ENCODE data around the gene RSPRY1. TPM values are rescaled to one million over a fixed set of nuclear protein-coding genes. Genes with fewer than 3 reads are reported as not detected.
A peak's percentile ranks its signal among the peaks of the same experiment; 100 is the strongest.

RSPRY1 gene
- total and polyA plus RNA-seq, 2 donors from 2014 or later, result 14.4 to 32.2 TPM

DNA sequence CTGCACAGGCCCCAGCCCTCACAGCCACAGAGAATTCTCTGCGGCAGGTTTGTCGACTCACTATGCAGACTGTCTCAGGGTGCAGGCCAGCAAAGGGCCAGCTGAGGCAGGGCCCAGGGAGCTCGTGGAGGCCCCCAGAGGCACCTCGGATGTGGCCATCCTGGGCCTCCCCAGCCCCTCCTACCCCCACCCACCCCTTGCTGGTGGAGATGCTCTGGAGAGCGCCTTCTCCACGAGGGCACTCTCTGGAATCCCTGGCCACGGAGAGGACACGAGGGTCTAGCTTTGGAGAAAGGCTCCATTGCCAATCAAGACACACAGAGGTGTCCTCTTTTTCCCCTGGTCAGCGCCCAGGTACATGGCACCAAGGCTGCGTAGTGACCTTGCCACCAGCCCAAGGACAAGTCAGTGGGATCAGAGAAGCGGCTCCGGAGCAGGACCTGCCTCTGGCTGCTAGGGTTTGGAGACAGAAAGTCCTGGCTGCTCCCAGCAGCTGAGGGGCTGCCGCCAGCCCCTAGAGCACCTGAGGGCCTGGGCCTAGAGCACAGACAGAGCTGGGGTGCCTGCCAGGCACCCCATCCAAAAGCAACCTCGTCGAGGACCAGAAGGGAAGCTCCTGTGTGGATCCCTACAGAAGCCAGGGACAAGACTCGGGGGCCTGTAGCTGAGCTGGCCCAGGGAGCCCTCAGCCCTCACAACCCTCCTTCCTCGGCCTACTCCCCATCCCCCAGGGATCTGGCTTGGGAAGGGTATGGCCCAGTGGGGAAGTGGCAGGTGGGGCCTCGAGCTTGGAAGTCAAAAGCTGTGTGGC is 77.6 kb downstream of the RSPRY1 start:
- H3K9ac ChIP-seq (ENCODE audit: low read length in 3 of 3), result peak overlapping the region in 1 of 3 donors; percentile 26
- H3K36me3 ChIP-seq (ENCODE audit: control insufficient read depth in 2 of 3, insufficient read depth in 3 of 3, low read length in 3 of 3), result peaks cover 0 to 4% (median 0%) of the 10 kb centered on the region in 3 donors
- FAIRE-seq (no peak), DNase-seq (peak in 2 of 5 donors; percentile 34 to 65)
- H3K4me1 ChIP-seq (ENCODE audit: control insufficient read depth in 2 of 3, insufficient read depth in 2 of 3, low read depth in 1 of 3, low read length in 3 of 3), result peaks cover 2 to 32% (median 32%) of the 10 kb centered on the region in 3 donors
- peak overlapping the region; percentile 51 to 60 for H3K27ac ChIP-seq (ENCODE audit: low read depth in 2 of 2, low read length in 2 of 2)
- H3K9me3 ChIP-seq (ENCODE audit: control insufficient read depth in 2 of 3, insufficient read depth in 1 of 3, low read length in 3 of 3), result no peaks in the 10 kb centered on the region
- H3K27me3 ChIP-seq (ENCODE audit: control insufficient read depth, insufficient read depth, low read length), result no peaks in the 10 kb centered on the region
- intact Hi-C loops (cut with DNase I), result no loop called here
- no peak overlapping the region for H3K4me3 ChIP-seq (ENCODE audit: low read length in 3 of 3)
- TF ChIP-seq, protein P1, sequence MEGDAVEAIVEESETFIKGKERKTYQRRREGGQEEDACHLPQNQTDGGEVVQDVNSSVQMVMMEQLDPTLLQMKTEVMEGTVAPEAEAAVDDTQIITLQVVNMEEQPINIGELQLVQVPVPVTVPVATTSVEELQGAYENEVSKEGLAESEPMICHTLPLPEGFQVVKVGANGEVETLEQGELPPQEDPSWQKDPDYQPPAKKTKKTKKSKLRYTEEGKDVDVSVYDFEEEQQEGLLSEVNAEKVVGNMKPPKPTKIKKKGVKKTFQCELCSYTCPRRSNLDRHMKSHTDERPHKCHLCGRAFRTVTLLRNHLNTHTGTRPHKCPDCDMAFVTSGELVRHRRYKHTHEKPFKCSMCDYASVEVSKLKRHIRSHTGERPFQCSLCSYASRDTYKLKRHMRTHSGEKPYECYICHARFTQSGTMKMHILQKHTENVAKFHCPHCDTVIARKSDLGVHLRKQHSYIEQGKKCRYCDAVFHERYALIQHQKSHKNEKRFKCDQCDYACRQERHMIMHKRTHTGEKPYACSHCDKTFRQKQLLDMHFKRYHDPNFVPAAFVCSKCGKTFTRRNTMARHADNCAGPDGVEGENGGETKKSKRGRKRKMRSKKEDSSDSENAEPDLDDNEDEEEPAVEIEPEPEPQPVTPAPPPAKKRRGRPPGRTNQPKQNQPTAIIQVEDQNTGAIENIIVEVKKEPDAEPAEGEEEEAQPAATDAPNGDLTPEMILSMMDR (IDR thresholded peaks at IDR 0.05; ENCODE audit: borderline replicate concordance, extremely low read depth, insufficient read depth), result no peak

DNA sequence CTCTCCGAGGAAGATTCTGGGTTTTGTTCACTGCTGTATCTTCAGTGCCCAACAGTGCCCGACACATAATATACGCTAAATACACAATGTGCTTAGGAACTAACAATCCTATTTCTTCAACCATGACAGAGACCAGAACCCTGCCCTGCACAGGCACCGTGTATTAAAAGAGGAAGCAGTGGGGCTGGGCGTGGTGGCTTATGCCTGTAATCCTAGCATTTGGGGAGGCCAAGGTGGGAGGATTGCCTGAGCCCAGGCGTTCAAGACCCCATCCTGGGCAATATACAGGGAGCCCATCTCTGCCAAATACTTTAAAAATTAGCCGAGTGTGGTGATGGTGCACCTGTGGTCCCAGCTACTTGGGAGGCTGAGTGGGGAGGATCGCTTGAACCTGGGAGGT is 78.3 kb downstream of the RSPRY1 start:
- H3K9me3 ChIP-seq (ENCODE audit: control insufficient read depth in 2 of 3, insufficient read depth in 1 of 3, low read length in 3 of 3), result no peaks in the 10 kb centered on the region
- DNase-seq (peak in 2 of 5 donors; percentile 16 to 26), FAIRE-seq (no peak)
- H3K4me3 ChIP-seq (ENCODE audit: low read length in 3 of 3), result no peak overlapping the region
- H3K4me1 ChIP-seq (ENCODE audit: control insufficient read depth in 2 of 3, insufficient read depth in 2 of 3, low read depth in 1 of 3, low read length in 3 of 3), result peaks cover 2 to 38% (median 35%) of the 10 kb centered on the region in 3 donors
- peak overlapping the region in 1 of 3 donors; percentile 26 for H3K9ac ChIP-seq (ENCODE audit: low read length in 3 of 3)
- no peaks in the 10 kb centered on the region for H3K36me3 ChIP-seq (ENCODE audit: control insufficient read depth in 2 of 3, insufficient read depth in 3 of 3, low read length in 3 of 3)
- TF ChIP-seq, protein P1 (IDR thresholded peaks at IDR 0.05; ENCODE audit: borderline replicate concordance, extremely low read depth, insufficient read depth), result no peak
- intact Hi-C loops (cut with DNase I), result no loop called here
- H3K27me3 ChIP-seq (ENCODE audit: control insufficient read depth, insufficient read depth, low read length), result no peaks in the 10 kb centered on the region
- peak overlapping the region; percentile 51 to 54 for H3K27ac ChIP-seq (ENCODE audit: low read depth in 2 of 2, low read length in 2 of 2)

DNA sequence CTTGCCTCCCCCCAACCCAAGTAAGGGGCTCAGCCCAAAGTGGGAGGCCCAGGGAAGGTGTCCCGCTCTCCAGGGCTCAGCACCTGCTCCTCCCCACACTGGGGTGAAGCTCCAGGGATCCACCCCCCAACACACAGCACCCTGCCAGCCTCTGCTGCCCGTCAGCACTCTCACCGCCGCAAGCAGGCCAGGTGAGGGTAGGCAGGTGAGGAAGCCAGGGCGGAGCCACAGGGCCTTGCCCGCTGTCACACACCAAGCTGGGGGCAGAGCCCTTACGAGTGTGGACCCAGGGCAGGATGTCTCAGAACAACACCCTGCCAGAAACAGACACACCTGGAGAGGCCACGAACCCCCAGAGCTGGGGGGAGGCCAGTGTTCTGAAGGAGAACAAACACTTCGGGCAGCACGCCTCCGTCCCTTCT is 78.8 kb downstream of the RSPRY1 start:
- intact Hi-C loops (cut with DNase I), result no loop called here
- no peak overlapping the region for H3K9ac ChIP-seq (ENCODE audit: low read length in 3 of 3)

More for the DNA sequence above, 78.8 kb downstream of the RSPRY1 start:
- DNase-seq (peak in 2 of 5 donors; percentile 44 to 93), FAIRE-seq (no peak)
- H3K27ac ChIP-seq (ENCODE audit: low read depth in 2 of 2, low read length in 2 of 2), result peak overlapping the region; percentile 71 to 85
- no peaks in the 10 kb centered on the region for H3K36me3 ChIP-seq (ENCODE audit: control insufficient read depth in 2 of 3, insufficient read depth in 3 of 3, low read length in 3 of 3)
- H3K4me1 ChIP-seq (ENCODE audit: control insufficient read depth in 2 of 3, insufficient read depth in 2 of 3, low read depth in 1 of 3, low read length in 3 of 3), result peaks cover 2 to 38% (median 35%) of the 10 kb centered on the region in 3 donors
- TF ChIP-seq, protein P1 (IDR thresholded peaks at IDR 0.05; ENCODE audit: borderline replicate concordance, extremely low read depth, insufficient read depth), result no peak
- H3K27me3 ChIP-seq (ENCODE audit: control insufficient read depth, insufficient read depth, low read length), result no peaks in the 10 kb centered on the region
- H3K9me3 ChIP-seq (ENCODE audit: control insufficient read depth in 2 of 3, insufficient read depth in 1 of 3, low read length in 3 of 3), result no peaks in the 10 kb centered on the region
- no peak overlapping the region for H3K4me3 ChIP-seq (ENCODE audit: low read length in 3 of 3)
